PFSK-1 (cell line): ENCODE data around the gene ZEB2.

Source experiments
- FOXP2 ChIP-seq: optimal IDR thresholded peaks from 2 replicates; pipeline ENCODE3; 2011; ENCODE audit warnings: borderline replicate concordance, control low read depth, inconsistent platforms; ENCODE audit not compliant: insufficient read depth; ENCODE audit errors: extremely low read length, extremely low read depth
- POLR2AphosphoS5 ChIP-seq: IDR thresholded peaks from 2 replicates; pipeline ENCODE4 v1.6.1; 2012; ENCODE audit warnings: low read depth, mild to moderate bottlenecking, control low read depth, low read length, moderate library complexity
- REST ChIP-seq, 2 experiments: IDR thresholded peaks; 2 replicates each; pipeline versions ENCODE4 v1.6.1 to v1.8.0; 2011 to 2012; ENCODE audit warnings: low read depth in 2 of 2, low read length in 2 of 2, control low read depth in 1 of 2, inconsistent platforms in 1 of 2, mild to moderate bottlenecking in 1 of 2, moderate library complexity in 1 of 2; ENCODE audit not compliant: insufficient read depth in 1 of 2
- SIN3A ChIP-seq: IDR thresholded peaks from 2 replicates; pipeline ENCODE4 v1.6.1; 2012; ENCODE audit warnings: mild to moderate bottlenecking, low read length, moderate library complexity, borderline replicate concordance; ENCODE audit not compliant: insufficient read depth
- TAF1 ChIP-seq: IDR thresholded peaks from 2 replicates; pipeline ENCODE4 v1.6.1; 2012; ENCODE audit warnings: low read length, control low read depth, borderline replicate concordance; ENCODE audit not compliant: insufficient read depth

Gene ZEB2

GRCh38 chr2:144364944-144365738, 154.8 kb downstream of the ZEB2 start:
- TF ChIP-seq REST (IDR thresholded peaks at IDR 0.05; ENCODE audit: insufficient read depth in 1 of 2, low read depth in 2 of 2, low read length in 2 of 2) (no peak), POLR2AphosphoS5 (no peak), SIN3A (no peak), TAF1 (no peak), FOXP2 (no peak)

GRCh38 chr2:144362401-144362800, 157.5 kb downstream of the ZEB2 start:
- TF ChIP-seq POLR2AphosphoS5 (no peak), FOXP2 (no peak), REST (IDR thresholded peaks at IDR 0.05; ENCODE audit: insufficient read depth in 1 of 2, low read depth in 2 of 2, low read length in 2 of 2) (no peak), TAF1 (no peak), SIN3A (no peak)

GRCh38 chr2:144361742-144362141, 158.2 kb downstream of the ZEB2 start:
- no peak for TF ChIP-seq POLR2AphosphoS5
- TF ChIP-seq SIN3A, result no peak
- no peak for TF ChIP-seq REST (IDR thresholded peaks at IDR 0.05; ENCODE audit: insufficient read depth in 1 of 2, low read depth in 2 of 2, low read length in 2 of 2)
- no peak for TF ChIP-seq TAF1

GRCh38 chr2:144359684-144360083, 160.2 kb downstream of the ZEB2 start:
- TF ChIP-seq TAF1 (no peak), REST (IDR thresholded peaks at IDR 0.05; ENCODE audit: insufficient read depth in 1 of 2, low read depth in 2 of 2, low read length in 2 of 2) (no peak), FOXP2 (no peak), POLR2AphosphoS5 (no peak), SIN3A (no peak)
